GM12873 (cell line): ENCODE results near the gene DPP9.

Experiments
- CTCF ChIP-seq: IDR thresholded peaks from 2 replicates; pipeline ENCODE4 v1.5.1; 2012; ENCODE audit warnings: low read depth, mild to moderate bottlenecking, moderate library complexity, low read length, control low read depth; ENCODE audit not compliant: insufficient read depth; ENCODE audit errors: missing control alignments

The DPP9 gene

GRCh38 chr19:4654437-4655361 lies 68.9 kb downstream of the DPP9 start:
- no peak for TF ChIP-seq CTCF

GRCh38 chr19:4653793-4654436 lies 69.7 kb downstream of the DPP9 start:
- TF ChIP-seq CTCF, result no peak

- no peak for TF ChIP-seq CTCF
Measured at GRCh38 chr19:4652075-4652474, 71.6 kb downstream of the DPP9 start.

GRCh38 chr19:4650159-4650558 lies 73.5 kb downstream of the DPP9 start:
- TF ChIP-seq CTCF, result no peak

GRCh38 chr19:4649392-4650047 lies 74.1 kb downstream of the DPP9 start:
- TF ChIP-seq CTCF, result no peak

- no peak for TF ChIP-seq CTCF
Measured at GRCh38 chr19:4647676-4648644, 75.7 kb downstream of the DPP9 start.
